Loucy (cell line): ENCODE measurements around the gene XCL2.

Experiments used
- H2AFZ ChIP-seq: fragments of 200-600 bp; sonication (generic); 2 replicates; pipeline ENCODE4 v1.6.0; 2016; ENCODE audit warnings: antibody characterized with exemption, mild to moderate bottlenecking, low read length, moderate library complexity
- H3F3A ChIP-seq: fragments of 200-600 bp; 2 replicates; pipeline ENCODE4 v1.6.0; 2016; ENCODE audit warnings: antibody characterized with exemption, low read depth, mild to moderate bottlenecking
- H3K27me3 ChIP-seq: fragments of 200-600 bp; sonication (generic); 2 replicates; pipeline ENCODE4 v1.6.1; 2014; ENCODE audit warnings: low read length, mild to moderate bottlenecking; ENCODE audit not compliant: insufficient read depth, poor library complexity, severe bottlenecking
- H3K36me3 ChIP-seq: fragments of 200-600 bp; sonication (generic); 2 replicates; pipeline ENCODE4 v1.6.1; 2016; ENCODE audit warnings: low read length; ENCODE audit not compliant: insufficient read depth
- H3K4me1 ChIP-seq: fragments of 200-600 bp; sonication (generic); 2 replicates; pipeline ENCODE4 v1.5.1; 2014; ENCODE audit warnings: low read length, mild to moderate bottlenecking; ENCODE audit not compliant: insufficient read depth, poor library complexity, severe bottlenecking
- H3K4me2 ChIP-seq: fragments of 200-600 bp; sonication (generic); 2 replicates; pipeline ENCODE4 v1.6.0; 2014; ENCODE audit warnings: antibody characterized with exemption, low read length, low read depth, mild to moderate bottlenecking; ENCODE audit not compliant: poor library complexity, severe bottlenecking
- H3K4me3 ChIP-seq: fragments of 200-600 bp; sonication (generic); 2 replicates; pipeline ENCODE4 v1.5.1; 2014; ENCODE audit warnings: low read length, mild to moderate bottlenecking, mixed read lengths; ENCODE audit not compliant: poor library complexity, severe bottlenecking
- H3K79me2 ChIP-seq: fragments of 200-600 bp; sonication (generic); 2 replicates; pipeline ENCODE4 v1.6.1; 2014; ENCODE audit warnings: low read length; ENCODE audit not compliant: insufficient read depth
- H3K9ac ChIP-seq: fragments of 200-600 bp; sonication (generic); 2 replicates; pipeline ENCODE4 v1.6.0; 2014; ENCODE audit warnings: mild to moderate bottlenecking, low read depth, low read length, moderate library complexity; ENCODE audit not compliant: poor library complexity, severe bottlenecking
- H3K9me2 ChIP-seq: fragments of 200-600 bp; sonication (generic); replicated peaks from 2 replicates; pipeline ENCODE4 v1.6.1; 2016; ENCODE audit warnings: low read depth, low read length, mixed read lengths
- H3K9me3 ChIP-seq: fragments of 200-600 bp; sonication (generic); 2 replicates; pipeline ENCODE4 v1.6.1; 2014; ENCODE audit warnings: mild to moderate bottlenecking, antibody characterized with exemption, low read length, low read depth; ENCODE audit not compliant: insufficient read depth
- H4K20me1 ChIP-seq: fragments of 200-600 bp; sonication (generic); 2 replicates; pipeline ENCODE4 v1.6.0; 2014; ENCODE audit warnings: antibody characterized with exemption, low read length, mild to moderate bottlenecking; ENCODE audit not compliant: insufficient read depth, poor library complexity, severe bottlenecking
- EZH2phosphoT487 ChIP-seq: fragments of 200-600 bp; IDR thresholded peaks from 2 replicates; pipeline ENCODE4 v1.6.1; 2018; ENCODE audit warnings: antibody characterized with exemption, mild to moderate bottlenecking, moderate library complexity, borderline replicate concordance
- TF ChIP-seq, protein P1 (sequence below): fragments of 200-600 bp; sonication (generic); conservative IDR thresholded peaks from 2 replicates; pipeline ENCODE4 v1.5.1; 2014; ENCODE audit warnings: mild to moderate bottlenecking, antibody characterized with exemption, low read length

Gene XCL2

GRCh38 chr1:168513656-168514404, 30.0 kb downstream of the XCL2 start:
- Histone ChIP-seq H3K79me2 (no peaks in the 10 kb centered on the region), H3K27me3 (no peaks in the 10 kb centered on the region), H3K4me1 (peaks cover 84% of the 10 kb centered on the region), H3K9me2 (no peaks in the 10 kb centered on the region), H3K9ac (peak overlapping the region; percentile 71), H3K4me3 (peak overlapping the region; percentile 66), H3K4me2 (peak overlapping the region; percentile 82), H3K9me3 (no peaks in the 10 kb centered on the region), H3K36me3 (no peaks in the 10 kb centered on the region), H2AFZ (peak overlapping the region; percentile 28), H3F3A (0 out of 2 replicates have a peak, but pooled peaks cover 3% of the 10 kb centered on the region), H4K20me1 (no peaks in the 10 kb centered on the region)
- TF ChIP-seq, protein P1, sequence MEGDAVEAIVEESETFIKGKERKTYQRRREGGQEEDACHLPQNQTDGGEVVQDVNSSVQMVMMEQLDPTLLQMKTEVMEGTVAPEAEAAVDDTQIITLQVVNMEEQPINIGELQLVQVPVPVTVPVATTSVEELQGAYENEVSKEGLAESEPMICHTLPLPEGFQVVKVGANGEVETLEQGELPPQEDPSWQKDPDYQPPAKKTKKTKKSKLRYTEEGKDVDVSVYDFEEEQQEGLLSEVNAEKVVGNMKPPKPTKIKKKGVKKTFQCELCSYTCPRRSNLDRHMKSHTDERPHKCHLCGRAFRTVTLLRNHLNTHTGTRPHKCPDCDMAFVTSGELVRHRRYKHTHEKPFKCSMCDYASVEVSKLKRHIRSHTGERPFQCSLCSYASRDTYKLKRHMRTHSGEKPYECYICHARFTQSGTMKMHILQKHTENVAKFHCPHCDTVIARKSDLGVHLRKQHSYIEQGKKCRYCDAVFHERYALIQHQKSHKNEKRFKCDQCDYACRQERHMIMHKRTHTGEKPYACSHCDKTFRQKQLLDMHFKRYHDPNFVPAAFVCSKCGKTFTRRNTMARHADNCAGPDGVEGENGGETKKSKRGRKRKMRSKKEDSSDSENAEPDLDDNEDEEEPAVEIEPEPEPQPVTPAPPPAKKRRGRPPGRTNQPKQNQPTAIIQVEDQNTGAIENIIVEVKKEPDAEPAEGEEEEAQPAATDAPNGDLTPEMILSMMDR: no peak
- TF ChIP-seq EZH2phosphoT487: no peak

GRCh38 chr1:168512864-168513595, 30.8 kb downstream of the XCL2 start:
- Histone ChIP-seq H3K4me1 (peaks cover 77% of the 10 kb centered on the region), H3K9me3 (no peaks in the 10 kb centered on the region), H3K79me2 (no peaks in the 10 kb centered on the region), H3F3A (0 out of 2 replicates have a peak, but pooled peaks cover 3% of the 10 kb centered on the region), H3K36me3 (no peaks in the 10 kb centered on the region), H3K27me3 (no peaks in the 10 kb centered on the region), H3K9ac (peak overlapping the region; percentile 71), H3K4me2 (peak overlapping the region; percentile 82), H2AFZ (peak overlapping the region; percentile 28), H4K20me1 (no peaks in the 10 kb centered on the region), H3K4me3 (peak overlapping the region; percentile 66), H3K9me2 (no peaks in the 10 kb centered on the region)
- TF ChIP-seq EZH2phosphoT487: no peak
- TF ChIP-seq, protein P1: no peak

DNA sequence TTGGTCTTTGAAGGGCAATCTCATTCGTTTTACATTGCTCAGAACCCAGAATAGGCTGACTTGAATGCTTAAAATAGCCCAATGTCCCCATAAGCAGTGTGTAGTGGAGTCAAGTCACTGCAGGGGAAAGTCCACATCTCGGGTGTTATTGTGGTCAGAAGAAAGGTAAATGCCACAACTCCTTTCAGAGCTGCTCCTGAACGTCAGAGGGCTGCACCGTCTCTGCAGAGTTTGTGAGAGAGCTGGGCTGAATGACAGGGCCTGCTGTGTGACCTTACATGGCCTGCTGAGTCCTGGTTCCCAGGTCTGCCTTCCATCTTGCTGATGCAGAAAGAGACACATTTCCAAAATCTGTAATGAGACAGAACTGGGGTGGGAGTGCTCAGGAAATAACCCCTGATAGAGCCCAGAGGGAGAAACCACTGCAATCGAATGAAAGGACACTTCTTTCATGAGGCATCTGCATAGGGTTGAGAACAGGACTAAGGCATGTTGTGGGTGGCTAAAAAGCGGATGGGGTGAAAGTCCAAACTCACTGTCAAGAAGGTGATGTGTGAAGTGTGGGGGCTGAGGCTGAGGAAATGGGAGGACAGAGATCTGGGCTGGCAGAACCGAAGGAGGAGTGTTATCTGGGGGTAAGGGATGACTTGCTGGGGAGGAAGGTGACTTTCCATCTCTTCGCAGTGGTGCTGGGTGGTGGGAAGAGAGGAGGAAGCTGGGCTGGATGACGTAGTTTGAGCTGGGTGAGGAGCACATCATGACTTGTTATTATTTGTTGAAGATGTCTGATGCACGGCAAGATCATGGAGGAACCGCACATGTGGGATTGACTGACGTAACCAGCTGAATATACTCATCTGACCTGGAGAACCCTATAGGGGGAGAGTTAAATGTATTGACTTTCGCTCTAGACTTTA, 33.7 kb downstream of the XCL2 start:
- Histone ChIP-seq H3K4me3 (no peak overlapping the region), H3K36me3 (no peaks in the 10 kb centered on the region), H3F3A (0 out of 2 replicates have a peak, but pooled peaks cover 3% of the 10 kb centered on the region), H3K79me2 (no peaks in the 10 kb centered on the region), H3K9me3 (no peaks in the 10 kb centered on the region), H3K27me3 (no peaks in the 10 kb centered on the region), H3K4me2 (no peak overlapping the region), H3K9ac (peak overlapping the region; percentile 35), H3K4me1 (peaks cover 63% of the 10 kb centered on the region), H4K20me1 (no peaks in the 10 kb centered on the region), H3K9me2 (no peaks in the 10 kb centered on the region), H2AFZ (peak overlapping the region; percentile 9)
- TF ChIP-seq, protein P1: no peak
- no peak for TF ChIP-seq EZH2phosphoT487
